Coronary artery (tissue), 2 donors: Measurements from ENCODE around the gene TNFAIP3.

Experiments
- DNase-seq: peaks from one replicate; pipeline ENCODE4 v3.0.0-alpha.2; 2017; ENCODE audit warnings: low spot score
- H3K27ac ChIP-seq, 2 donors: fragments of 200-600 bp; sonication (generic); one replicate each; pipeline ENCODE4 v1.5.1; 2016 to 2019
- H3K4me3 ChIP-seq: fragments of 200-600 bp; sonication (generic); 2 replicates; pipeline ENCODE4 v1.5.1; 2016; ENCODE audit warnings: mild to moderate bottlenecking, moderate library complexity
- TF ChIP-seq, protein P1 (sequence below): fragments of 200-600 bp; sonication (generic); IDR thresholded peaks from one replicate; pipeline ENCODE4 v1.5.1; 2019; ENCODE audit warnings: antibody characterized with exemption

The TNFAIP3 gene

DNA sequence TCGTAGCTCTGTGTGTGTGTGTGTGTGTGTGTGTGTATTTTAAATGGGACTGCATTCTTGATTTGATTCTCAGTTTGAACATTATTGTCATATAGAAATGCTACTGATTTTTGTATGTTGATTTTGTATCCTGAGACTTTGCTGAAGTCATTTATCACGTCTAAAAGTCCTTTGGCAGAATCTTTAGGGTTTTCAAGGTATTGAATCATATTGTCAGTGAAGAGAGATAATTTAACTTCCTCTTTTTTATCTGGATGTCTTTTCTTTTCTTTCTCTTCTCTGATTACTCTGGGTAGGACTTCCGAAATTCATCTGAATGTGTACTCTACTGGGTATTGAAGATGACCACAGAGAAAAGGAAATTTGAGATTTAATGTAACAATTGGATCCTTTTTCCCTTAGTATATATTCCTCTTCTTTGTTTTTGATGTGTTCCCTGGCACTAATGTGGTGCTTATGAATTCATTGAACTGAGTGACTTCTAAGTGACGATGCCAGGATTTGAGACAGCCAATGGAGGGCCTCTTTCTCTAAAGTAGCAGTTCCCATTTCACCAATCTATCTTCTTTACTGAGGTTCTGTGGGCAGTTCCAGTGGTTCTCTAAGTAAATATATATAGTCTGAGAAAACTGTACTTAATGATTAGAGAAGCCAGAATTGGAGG lies 47.6 kb downstream of the TNFAIP3 start:
- no peak overlapping the region for H3K4me3 ChIP-seq
- TF ChIP-seq, protein P1, sequence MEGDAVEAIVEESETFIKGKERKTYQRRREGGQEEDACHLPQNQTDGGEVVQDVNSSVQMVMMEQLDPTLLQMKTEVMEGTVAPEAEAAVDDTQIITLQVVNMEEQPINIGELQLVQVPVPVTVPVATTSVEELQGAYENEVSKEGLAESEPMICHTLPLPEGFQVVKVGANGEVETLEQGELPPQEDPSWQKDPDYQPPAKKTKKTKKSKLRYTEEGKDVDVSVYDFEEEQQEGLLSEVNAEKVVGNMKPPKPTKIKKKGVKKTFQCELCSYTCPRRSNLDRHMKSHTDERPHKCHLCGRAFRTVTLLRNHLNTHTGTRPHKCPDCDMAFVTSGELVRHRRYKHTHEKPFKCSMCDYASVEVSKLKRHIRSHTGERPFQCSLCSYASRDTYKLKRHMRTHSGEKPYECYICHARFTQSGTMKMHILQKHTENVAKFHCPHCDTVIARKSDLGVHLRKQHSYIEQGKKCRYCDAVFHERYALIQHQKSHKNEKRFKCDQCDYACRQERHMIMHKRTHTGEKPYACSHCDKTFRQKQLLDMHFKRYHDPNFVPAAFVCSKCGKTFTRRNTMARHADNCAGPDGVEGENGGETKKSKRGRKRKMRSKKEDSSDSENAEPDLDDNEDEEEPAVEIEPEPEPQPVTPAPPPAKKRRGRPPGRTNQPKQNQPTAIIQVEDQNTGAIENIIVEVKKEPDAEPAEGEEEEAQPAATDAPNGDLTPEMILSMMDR = no peak
- no peak overlapping the region for H3K27ac ChIP-seq
- no peak for DNase-seq

DNA sequence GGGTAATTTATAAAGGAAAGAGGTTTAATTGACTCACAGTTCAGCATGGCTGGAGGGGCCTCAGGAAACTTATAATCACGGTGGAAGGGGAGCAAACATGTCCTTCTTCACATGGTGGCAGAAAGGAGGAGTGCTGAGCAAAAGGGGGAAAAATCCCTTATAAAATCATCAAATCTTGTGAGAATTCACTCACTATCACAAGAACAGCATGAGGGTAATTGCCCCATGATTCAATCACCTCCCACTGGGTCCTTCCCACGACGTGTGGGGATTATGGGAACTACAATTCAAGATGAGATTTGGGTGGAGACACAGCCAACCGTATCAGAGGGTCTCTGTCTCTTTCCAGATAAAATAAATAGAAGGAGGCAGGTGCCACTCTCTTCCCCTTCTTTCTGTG lies 48.7 kb downstream of the TNFAIP3 start:
- H3K27ac ChIP-seq = no peak overlapping the region
- no peak overlapping the region for H3K4me3 ChIP-seq
- TF ChIP-seq, protein P1 = no peak
- no peak for DNase-seq

DNA sequence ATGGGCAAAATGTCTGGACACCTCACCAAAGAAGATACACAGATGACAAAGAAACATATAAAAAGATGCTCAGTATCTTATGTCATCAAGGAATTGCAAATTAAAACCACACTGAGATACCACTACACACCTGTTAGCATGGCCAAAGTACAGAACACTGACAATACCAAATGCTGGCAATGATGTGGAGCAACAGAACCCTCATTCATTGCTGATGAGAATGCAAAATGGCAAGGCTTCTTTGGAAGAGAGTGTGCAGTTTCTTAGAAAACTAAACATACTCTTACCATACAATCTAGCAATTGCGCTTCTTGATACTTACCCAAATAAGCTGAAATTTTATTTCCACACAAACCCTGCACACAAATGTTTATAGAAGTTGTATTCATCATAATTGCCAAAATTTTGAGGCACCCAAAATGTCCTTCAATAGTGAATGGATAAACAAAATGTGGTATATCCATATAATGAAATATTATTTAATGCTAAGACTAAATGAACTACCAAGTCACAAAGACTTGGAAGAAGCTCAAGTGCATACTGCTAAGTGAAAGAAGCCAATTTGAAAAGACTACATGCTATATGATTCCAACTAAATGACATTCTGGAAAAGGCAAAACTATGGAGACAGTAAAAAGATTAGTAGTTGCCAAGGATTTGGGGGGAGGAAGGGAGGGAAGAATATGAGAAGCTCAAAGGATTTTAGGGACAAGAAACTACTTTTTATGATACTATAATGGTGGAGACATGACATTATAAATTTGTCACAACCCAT lies 50.7 kb downstream of the TNFAIP3 start:
- no peak overlapping the region for H3K27ac ChIP-seq

DNA sequence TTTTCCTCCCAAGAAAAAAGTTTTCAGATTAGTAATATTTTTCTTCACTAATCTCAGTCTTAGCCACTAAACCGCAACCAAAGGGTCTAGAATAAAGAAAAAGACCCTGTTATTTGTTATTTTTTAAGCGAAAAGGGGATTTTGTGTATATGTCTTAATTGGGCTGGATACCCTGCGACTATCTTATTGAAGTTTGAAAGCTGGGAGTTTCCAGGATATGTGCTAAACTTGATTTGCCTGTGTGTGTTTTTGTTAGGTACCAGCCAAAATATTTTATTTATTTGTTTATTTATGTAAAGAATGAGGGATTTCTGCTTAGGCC lies 52.4 kb downstream of the TNFAIP3 start:
- H3K27ac ChIP-seq = no peak overlapping the region
- no peak overlapping the region for H3K4me3 ChIP-seq
- DNase-seq = no peak
- TF ChIP-seq, protein P1 = no peak

More for the DNA sequence above, 50.7 kb downstream of the TNFAIP3 start:
- H3K4me3 ChIP-seq = no peak overlapping the region
- DNase-seq = no peak
- TF ChIP-seq, protein P1 = no peak

DNA sequence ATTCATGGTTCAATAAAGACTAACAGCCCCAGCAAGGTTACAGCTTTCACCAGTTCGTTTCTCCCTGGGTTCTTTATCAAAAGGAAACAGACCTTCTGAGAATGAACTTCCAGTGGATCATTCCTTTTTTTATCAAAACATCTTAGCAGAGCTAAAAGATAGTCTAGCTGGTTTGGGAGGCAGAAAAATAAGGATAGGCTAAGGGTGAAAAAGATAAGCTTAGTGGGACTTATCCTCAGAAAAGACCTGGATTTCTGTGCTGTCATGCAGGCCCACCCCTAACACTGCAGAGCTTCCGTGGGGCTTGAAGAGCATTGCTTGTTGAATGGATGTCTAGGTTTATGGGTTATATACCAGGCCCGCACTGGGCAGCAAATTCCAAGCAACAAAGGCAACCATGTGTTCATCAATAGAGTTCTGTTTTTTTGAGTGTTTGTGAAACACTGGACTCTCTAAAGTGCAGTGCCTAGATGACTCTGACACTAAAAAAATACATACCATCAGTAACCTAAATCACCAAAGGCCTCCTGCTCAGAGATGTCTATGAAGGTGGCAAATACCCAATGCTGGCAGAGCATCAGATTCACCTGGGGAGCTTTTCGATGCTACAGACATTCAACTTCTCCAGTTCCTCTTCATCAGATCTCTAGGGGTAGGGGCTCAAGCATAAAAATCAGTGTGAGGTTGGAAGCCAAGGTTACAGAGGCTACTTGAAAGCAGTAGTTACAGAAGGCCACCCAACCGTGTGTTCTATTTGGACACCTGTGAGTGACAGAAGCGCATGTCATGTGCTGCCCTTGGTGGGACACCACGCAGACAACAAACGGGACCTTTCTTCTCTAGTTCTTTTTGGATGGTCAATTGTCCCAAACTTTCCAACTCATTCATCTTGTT lies 53.0 kb downstream of the TNFAIP3 start:
- no peak overlapping the region for H3K4me3 ChIP-seq
- H3K27ac ChIP-seq = no peak overlapping the region
- TF ChIP-seq, protein P1 = no peak

DNA sequence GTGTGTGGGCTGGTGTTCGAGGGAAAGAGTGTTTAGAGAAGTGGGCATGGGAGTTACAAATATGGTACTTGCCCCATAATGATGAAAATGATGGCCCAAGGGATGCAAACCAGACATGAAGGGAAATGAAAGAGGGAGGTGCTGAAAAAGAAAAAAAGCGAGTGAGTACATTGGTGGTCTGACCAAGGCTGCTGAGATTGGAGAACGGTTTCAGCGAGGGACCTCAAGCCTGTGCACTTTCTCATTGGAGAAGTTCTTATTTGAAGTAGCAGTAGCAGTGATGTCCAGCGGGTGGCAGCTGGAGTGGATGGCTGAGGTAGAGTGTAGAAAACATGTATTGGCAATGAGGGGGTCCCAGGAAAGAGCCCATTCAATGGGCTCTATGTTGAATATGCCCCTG lies 54.8 kb downstream of the TNFAIP3 start:
- Histone ChIP-seq H3K27ac (no peak overlapping the region), H3K4me3 (no peak overlapping the region)
- TF ChIP-seq, protein P1 = no peak
- no peak for DNase-seq

More for the DNA sequence above, 53.0 kb downstream of the TNFAIP3 start:
- DNase-seq = no peak
